COLO668 (cell line): ENCODE results near the gene PLEKHH3.

Experiments used
- DNase-seq: peaks from one replicate; lab custom pipeline; 2025; ENCODE audit not compliant: unreplicated experiment; lab: John Stamatoyannopoulos, UW

The PLEKHH3 gene

GRCh38 chr17:42676424-42677011 lies at the start of gene PLEKHH3:
PLEKHH3 (minus strand) TSS chr17:42676994; CDS start chr17:42676563, 431 bp downstream.
- DNase-seq, result peak; percentile 42

DNA sequence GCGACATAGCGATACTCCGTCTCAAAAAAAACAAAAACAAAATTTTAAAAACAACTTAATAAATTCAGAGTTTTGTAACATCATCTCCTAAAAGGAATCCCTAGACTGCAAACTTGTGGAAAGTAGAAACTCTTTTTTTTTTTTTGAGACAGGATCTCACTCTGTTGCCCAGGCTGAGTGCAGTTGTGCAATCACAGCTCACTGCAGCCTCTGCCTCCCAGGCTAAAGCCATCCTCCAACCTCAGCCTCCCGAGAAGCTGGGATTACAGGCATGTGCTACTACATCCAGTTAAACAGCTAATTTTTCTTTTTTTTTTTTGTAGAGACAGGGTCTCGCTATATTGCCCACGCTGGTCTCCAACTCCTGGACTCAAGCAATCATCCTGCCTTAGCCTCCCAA lies 48.3 kb upstream of the PLEKHH3 start:
- no peak for DNase-seq

DNA sequence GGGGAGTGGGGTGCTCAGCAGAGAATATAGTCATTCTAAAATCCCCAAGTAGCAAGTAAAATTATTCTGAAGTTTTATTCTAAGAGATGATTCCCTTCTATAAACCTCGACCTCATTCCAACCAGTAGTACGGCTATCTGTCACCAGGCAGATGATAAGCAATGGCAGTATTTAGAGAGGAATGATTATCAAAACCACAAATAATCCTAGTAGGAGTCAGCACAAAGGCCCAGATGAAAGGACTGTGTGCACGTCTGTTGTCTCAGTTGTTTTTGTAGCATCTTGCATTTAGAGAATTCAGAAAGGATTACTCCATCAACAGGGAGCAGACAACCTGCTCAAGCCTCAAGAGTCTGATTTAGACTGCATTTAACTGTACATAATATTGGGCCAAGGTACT lies 46.8 kb upstream of the PLEKHH3 start:
- no peak for DNase-seq

DNA sequence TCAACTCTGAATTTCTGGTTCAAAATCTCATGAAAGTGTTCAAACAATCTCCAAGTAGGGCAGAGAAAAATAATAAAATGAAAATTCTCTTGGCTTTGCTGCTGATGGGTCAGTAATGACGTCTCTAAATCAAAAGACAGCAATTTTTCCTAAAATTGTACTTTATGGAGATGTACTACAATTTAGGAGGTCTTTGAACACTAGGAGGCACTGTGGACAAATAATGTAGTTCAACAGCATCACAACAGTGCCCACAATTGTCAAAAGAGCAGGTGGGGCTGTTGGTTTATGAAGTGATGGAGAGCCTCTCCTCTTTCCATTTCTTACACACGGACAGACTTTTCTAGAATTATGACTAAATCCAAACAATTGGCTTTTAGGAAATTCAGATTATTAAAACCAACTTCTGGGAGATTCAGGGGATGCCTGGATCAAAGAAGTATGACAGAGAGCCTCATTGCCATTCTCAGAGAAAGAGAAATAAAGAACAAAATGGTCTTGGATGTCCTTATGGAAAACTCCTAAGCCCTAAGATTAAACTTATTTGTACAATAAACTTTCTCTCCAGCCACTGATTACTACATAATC lies 44.3 kb upstream of the PLEKHH3 start:
- peak; percentile 3 for DNase-seq

- no peak for DNase-seq
Observed at GRCh38 chr17:42709561-42709960, 32.8 kb upstream of the PLEKHH3 start.

GRCh38 chr17:42708588-42708987 lies 31.8 kb upstream of the PLEKHH3 start:
- no peak for DNase-seq

- no peak for DNase-seq
Observed at GRCh38 chr17:42706732-42707131, 29.9 kb upstream of the PLEKHH3 start.

DNA sequence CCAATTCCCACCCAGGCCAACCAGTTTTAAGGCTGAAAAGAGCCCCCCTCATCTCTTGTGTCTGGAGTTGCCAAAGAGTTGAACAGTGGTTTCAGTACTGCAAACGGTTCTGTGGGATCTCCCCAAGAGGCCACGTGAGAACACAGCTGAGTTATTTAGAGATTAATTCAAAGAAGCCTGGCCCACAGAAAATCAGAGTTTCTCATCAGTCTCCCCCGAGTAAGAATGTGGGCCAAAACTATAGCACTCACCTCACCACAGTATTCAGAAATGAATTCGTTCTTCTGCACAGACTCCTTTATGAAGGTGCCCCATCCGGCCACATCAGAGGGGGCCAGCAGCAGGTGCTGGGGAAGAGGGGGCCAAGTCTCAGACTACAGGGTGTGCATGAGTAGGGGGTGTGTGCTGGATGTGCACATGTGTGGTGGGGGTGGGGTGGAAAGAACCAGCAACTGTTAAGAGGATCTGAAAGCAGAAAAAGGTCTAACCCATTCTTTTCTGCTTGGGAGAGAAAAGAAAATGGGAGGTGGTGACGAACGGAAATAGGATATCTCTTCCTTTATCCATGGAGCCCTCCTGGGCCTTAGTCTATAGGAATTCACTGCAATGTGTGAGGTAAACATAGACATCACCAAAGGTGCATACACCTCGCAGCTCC lies 28.2 kb upstream of the PLEKHH3 start:
- no peak for DNase-seq

DNA sequence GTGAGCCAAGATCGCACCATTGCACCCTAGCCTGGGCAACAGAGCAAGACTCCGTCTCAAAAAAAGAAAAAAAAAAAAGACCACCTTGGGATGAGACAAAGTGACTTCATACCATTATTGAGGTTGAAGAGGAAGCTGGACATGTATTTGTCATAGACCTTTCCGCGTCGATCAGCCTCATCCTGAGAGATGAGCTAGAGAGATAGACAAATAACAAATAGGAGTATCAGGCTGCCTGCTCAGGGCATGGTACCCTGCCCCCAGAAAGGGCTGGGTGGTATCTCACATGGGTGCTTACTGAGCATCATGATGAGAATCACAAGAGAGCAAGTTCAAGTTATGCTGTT lies 27.7 kb upstream of the PLEKHH3 start:
- no peak for DNase-seq

GRCh38 chr17:42702446-42702845 lies 25.7 kb upstream of the PLEKHH3 start:
- DNase-seq, result no peak

DNA sequence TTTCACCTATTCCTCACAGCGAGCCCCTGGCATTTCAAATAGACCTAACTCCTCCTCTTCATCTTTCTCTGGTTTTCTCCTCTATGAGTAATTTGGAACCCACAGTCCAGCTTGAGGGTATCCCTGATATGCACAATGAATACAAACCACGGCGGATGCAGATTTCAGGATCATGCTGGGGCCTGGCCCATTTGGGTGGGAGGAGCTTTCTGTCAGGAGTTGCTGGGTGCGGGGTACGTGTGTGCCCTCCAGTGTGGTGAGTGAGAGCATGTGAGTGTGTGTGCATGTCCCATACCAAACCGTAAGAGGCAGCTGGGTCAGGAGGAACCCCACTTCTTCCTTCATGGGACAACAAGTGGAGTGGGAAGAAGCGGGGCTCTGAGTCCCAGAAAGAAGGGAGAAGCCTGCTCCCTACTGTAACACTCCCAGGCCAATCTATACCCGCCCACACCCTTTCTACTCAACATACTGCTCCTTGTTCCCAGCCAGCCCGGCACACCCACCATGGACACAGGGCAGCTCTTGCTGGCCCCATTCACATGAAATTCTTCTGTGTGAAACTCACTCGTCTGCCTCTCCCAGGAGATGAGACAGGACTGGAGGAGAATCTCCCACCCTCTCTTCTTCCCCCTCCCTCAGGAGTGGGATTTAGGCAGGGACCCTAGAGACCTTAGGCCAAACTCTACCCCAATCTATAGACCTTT lies 23.9 kb upstream of the PLEKHH3 start:
- DNase-seq, result no peak

- DNase-seq, result no peak
Observed at GRCh38 chr17:42699415-42699740, 22.6 kb upstream of the PLEKHH3 start.

- no peak for DNase-seq
Observed at GRCh38 chr17:42698736-42699414, 22.1 kb upstream of the PLEKHH3 start.

DNA sequence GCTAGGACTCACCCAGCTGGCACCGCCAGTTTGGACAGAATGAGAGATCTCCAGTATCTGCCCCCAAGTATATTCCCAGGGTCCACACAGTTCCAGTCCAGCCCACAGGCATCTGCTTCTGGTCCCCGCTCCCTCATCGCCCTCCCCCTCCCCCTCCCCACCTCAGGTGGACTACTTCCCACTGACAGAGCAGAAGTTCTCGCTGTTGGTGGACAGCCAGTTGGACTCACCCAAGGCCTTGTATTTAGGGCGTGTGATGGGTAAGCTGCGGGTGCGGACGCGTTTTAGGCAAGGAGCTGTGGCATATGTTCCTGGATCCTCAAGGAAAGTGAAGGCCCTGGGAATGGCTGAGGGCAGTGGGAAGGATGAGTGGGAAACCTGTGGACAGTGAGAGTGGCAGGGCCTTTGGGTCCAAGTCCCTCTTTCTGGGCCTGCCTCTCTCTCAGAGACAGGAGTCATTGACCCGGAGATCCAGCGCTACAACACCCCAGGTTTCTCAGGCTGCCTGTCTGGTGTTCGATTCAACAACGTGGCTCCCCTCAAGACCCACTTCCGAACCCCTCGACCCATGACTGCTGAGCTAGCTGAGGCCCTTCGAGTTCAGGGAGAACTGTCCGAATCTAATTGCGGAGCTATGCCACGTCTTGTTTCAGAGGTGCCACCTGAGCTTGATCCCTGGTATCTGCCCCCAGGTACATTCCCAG lies 20.5 kb upstream of the PLEKHH3 start:
- DNase-seq, result no peak

DNA sequence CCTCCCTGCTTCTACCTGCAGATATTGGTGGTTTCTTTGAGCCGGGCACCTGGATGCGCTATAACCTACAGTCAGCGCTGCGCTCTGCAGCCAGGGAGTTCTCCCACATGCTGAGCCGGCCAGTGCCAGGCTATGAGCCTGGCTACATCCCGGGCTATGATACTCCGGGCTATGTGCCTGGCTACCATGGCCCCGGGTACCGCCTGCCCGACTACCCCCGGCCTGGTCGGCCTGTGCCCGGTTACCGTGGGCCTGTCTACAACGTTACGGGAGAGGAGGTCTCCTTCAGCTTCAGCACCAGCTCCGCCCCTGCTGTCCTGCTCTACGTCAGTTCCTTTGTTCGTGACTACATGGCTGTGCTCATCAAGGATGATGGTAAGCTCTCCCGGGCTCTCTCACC lies 18.7 kb upstream of the PLEKHH3 start:
- no peak for DNase-seq

- no peak for DNase-seq
Observed at GRCh38 chr17:42694524-42694923, 17.7 kb upstream of the PLEKHH3 start.

DNA sequence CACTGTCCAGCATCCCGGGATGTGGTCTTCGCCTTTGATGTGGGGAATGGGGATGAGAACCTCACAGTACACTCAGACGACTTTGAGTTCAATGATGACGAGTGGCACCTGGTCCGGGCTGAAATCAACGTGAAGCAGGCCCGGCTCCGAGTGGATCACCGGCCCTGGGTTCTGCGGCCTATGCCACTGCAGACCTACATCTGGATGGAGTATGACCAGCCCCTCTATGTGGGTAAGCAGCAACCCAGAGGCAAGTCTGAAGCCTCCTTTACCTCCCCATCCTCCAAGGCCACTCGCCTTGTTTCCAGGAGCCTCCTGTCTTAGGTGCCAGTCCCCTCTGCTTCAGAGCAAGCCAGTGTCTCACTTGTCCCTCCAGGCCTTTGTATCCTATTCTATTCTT lies 15.7 kb upstream of the PLEKHH3 start:
- DNase-seq, result no peak

GRCh38 chr17:42691021-42691545 lies 14.3 kb upstream of the PLEKHH3 start:
- DNase-seq, result no peak

GRCh38 chr17:42690596-42690995 lies 13.8 kb upstream of the PLEKHH3 start:
- DNase-seq, result no peak

DNA sequence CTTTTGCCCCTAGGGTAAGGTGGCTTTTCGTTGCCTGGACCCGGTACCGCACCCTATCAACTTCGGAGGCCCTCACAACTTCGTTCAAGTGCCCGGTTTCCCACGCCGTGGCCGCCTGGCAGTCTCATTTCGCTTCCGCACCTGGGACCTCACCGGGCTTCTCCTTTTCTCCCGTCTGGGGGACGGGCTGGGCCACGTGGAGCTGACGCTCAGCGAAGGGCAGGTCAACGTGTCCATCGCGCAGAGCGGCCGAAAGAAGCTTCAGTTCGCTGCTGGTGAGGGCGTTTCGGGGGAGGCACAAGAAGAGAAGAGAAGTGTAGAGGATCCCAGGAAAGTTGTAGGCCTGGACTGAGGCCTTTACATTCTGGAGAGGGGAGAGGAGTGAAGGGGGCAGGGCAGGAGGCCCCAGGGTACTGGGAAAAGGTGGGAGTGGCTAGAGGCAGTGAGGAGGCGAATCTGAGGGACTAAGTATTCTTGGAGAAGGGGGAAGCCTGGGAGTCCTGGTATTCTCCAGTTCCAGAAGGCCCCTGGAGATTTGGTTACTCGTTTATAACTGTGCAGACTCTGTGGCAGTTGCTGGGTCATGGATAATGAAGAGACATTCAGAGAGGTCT lies 11.0 kb upstream of the PLEKHH3 start:
- DNase-seq, result no peak
